ENCODE measurements around the gene CHRND.

Gene CHRND

GRCh38 chr2:232538671-232539070 is 12.7 kb downstream of the CHRND start:
- no peaks in the 10 kb centered on the region for H3K79me2 ChIP-seq (ENCODE audit: insufficient read depth, low read length)
- H3K9ac ChIP-seq (ENCODE audit: low read depth, low read length), result no peak overlapping the region
- H3K27me3 ChIP-seq (ENCODE audit: insufficient read depth, low read length, poor library complexity), result no peaks in the 10 kb centered on the region
- ATAC-seq (ENCODE audit: insufficient read depth, low read depth), result no peak
- no peaks in the 10 kb centered on the region for H3K4me1 ChIP-seq (ENCODE audit: insufficient read depth, low read length)
- no peak overlapping the region for H3K27ac ChIP-seq (ENCODE audit: low read length)
- no peak overlapping the region for H3K4me2 ChIP-seq (ENCODE audit: insufficient read depth, low read length)
- H3K36me3 ChIP-seq (ENCODE audit: insufficient read depth, low read length), result no peaks in the 10 kb centered on the region
- H4K20me1 ChIP-seq (ENCODE audit: insufficient read depth, low read length), result peaks cover 15% of the 10 kb centered on the region; the same call in 1 of the 2 replicates
- TF ChIP-seq EZH2 (IDR thresholded peaks at IDR 0.05; ENCODE audit: borderline replicate concordance, low read depth, low read length, severe bottlenecking), result no peak
- TF ChIP-seq CTCF (IDR thresholded peaks at IDR 0.05; ENCODE audit: borderline replicate concordance, extremely low read depth, low read length, poor library complexity, severe bottlenecking), result no peak
- H3K4me3 ChIP-seq (ENCODE audit: low read depth in 1 of 2, low read length in 2 of 2), result no peak overlapping the region
- H2AFZ ChIP-seq (ENCODE audit: low read depth, low read length), result no peak overlapping the region
- no peak for DNase-seq
- H3K9me3 ChIP-seq (ENCODE audit: insufficient read depth, low read length, severe bottlenecking), result peaks cover 2% of the 10 kb centered on the region

- ATAC-seq (ENCODE audit: insufficient read depth, low read depth) (no peak), DNase-seq (no peak)
- H3K27me3 ChIP-seq (ENCODE audit: insufficient read depth, low read length, poor library complexity), result no peaks in the 10 kb centered on the region
- no peak within 1 kb of the TSS for H3K27ac ChIP-seq (ENCODE audit: low read length)
- H3K4me1 ChIP-seq (ENCODE audit: insufficient read depth, low read length), result no peaks in the 10 kb centered on the region
- H3K36me3 ChIP-seq (ENCODE audit: insufficient read depth, low read length), result 0 out of 2 replicates have a peak, but pooled peaks cover 5% of the 10 kb centered on the region
- no peak for TF ChIP-seq EZH2 (IDR thresholded peaks at IDR 0.05; ENCODE audit: borderline replicate concordance, low read depth, low read length, severe bottlenecking)
- TF ChIP-seq CTCF (IDR thresholded peaks at IDR 0.05; ENCODE audit: borderline replicate concordance, extremely low read depth, low read length, poor library complexity, severe bottlenecking), result no peak
- no peak within 1 kb of the TSS for H3K9ac ChIP-seq (ENCODE audit: low read depth, low read length)
- H3K9me3 ChIP-seq (ENCODE audit: insufficient read depth, low read length, severe bottlenecking), result peaks cover 2% of the 10 kb centered on the region
- no peaks in the 10 kb centered on the region for H3K79me2 ChIP-seq (ENCODE audit: insufficient read depth, low read length)
- H3K4me2 ChIP-seq (ENCODE audit: insufficient read depth, low read length), result no peak within 1 kb of the TSS
- no peak within 1 kb of the TSS for H3K4me3 ChIP-seq (ENCODE audit: low read depth in 1 of 2, low read length in 2 of 2)
- peaks cover 23% of the 10 kb centered on the region for H4K20me1 ChIP-seq (ENCODE audit: insufficient read depth, low read length)
- no peak within 1 kb of the TSS for H2AFZ ChIP-seq (ENCODE audit: low read depth, low read length)
These were observed 13.6 kb downstream of the CHRND start, which contains the start of gene CHRNG for GRCh38 chr2:232539298-232540231. TSS of gene CHRNG (plus strand) at chr2:232539692. CDS start at chr2:232539748, 56 bp downstream.

GRCh38 chr2:232540441-232541041 is 14.6 kb downstream of the CHRND start:
- Histone ChIP-seq H2AFZ (ENCODE audit: low read depth, low read length) (no peak overlapping the region), H3K27me3 (ENCODE audit: insufficient read depth, low read length, poor library complexity) (no peaks in the 10 kb centered on the region), H3K9ac (ENCODE audit: low read depth, low read length) (no peak overlapping the region), H4K20me1 (ENCODE audit: insufficient read depth, low read length) (peaks cover 27% of the 10 kb centered on the region), H3K9me3 (ENCODE audit: insufficient read depth, low read length, severe bottlenecking) (peaks cover 2% of the 10 kb centered on the region), H3K4me2 (ENCODE audit: insufficient read depth, low read length) (no peak overlapping the region), H3K4me3 (ENCODE audit: low read depth in 1 of 2, low read length in 2 of 2) (no peak overlapping the region), H3K4me1 (ENCODE audit: insufficient read depth, low read length) (no peaks in the 10 kb centered on the region), H3K36me3 (ENCODE audit: insufficient read depth, low read length) (peaks cover 7% of the 10 kb centered on the region; the same call in 1 of the 2 replicates), H3K27ac (ENCODE audit: low read length) (no peak overlapping the region), H3K79me2 (ENCODE audit: insufficient read depth, low read length) (peaks cover 2% of the 10 kb centered on the region; the same call in 1 of the 2 replicates)
- DNase-seq, result no peak
- no peak for ATAC-seq (ENCODE audit: insufficient read depth, low read depth)
- no peak for TF ChIP-seq CTCF (IDR thresholded peaks at IDR 0.05; ENCODE audit: borderline replicate concordance, extremely low read depth, low read length, poor library complexity, severe bottlenecking)
- no peak for TF ChIP-seq EZH2 (IDR thresholded peaks at IDR 0.05; ENCODE audit: borderline replicate concordance, low read depth, low read length, severe bottlenecking)
